GM21526 (cell line): ENCODE results near the gene C6.

Source experiments
- ATAC-seq: cut with Tn5 transposase; IDR thresholded peaks from one replicate; pipeline ENCODE4 v1.9.1; 2021; ENCODE audit warnings: moderate library complexity; ENCODE audit not compliant: unreplicated experiment, low FRiP score

C6 gene

GRCh38 chr5:41143131-41143901, 70.0 kb downstream of the C6 start:
- no peak for ATAC-seq

DNA sequence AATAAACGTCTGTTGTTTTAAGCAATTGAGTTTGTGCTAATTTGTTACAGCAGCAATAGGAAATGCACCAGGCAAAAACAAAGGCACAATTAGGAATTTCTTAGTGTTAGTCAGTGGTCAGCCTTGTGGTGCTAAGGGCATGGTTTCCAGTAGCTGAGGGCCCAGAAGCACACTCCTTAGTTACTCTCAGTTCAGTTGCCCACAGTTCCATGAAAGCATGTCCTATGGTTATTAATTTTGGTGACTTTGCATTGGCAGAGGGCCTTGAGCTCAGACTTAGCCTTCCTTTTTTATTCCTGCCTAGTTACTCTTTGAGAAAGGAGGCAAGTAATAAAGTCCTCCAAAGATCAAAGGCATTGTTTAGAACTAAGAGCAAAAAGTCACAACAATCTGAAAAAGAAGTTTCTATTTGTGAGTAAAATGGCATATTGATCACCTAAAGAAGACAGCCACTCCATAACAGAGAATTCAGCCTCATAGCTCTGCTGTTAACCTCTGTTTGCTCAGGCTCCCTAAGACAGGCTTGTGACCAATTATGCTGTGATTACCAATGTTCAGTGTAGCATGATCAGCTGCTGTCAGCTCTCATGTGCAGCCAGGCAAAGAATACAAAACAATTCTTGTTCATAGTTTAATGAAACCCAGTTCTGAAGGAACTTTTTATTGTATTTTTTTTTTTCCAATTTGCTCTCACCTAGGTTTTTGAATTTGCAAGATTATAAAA, 85.2 kb downstream of the C6 start:
- no peak for ATAC-seq

GRCh38 chr5:41122459-41122858, 90.9 kb downstream of the C6 start:
- ATAC-seq = no peak

DNA sequence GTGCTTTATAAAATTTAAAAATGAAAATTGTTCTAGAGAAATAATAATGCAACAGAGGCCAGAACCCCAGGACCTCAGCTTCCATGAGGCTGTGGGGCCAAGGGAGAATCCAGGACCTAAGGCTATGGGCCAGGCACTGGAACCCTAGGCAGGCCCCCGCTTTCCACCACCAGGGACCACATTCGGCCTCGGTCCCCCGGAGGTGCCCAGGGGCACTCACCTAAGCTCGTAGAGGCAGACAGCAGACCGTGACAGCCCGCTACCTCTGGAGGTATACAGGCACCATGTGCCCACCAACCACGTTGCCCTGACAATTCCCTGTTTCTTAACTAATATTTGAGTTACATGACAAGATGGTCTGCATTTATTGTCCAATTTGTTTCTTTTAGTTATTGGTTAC, 92.7 kb downstream of the C6 start:
- no peak for ATAC-seq

DNA sequence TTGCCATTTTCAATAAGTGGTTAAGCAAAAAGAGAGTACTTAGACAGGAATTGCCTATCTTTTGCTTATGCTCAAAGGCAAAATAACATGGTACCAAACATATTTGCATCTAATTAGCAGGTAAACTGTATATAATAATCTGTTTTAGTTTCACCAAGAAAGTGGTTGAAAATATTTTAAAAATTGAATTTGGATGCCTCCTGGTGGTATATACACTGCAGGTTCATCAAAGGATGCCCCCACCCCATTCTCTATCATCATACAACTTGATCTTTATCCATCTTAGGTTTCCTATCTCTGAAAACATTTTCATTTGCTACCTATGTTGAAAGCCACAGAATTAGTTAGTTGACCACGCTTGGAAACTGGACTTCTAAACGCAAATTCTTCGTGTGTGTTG, 95.2 kb downstream of the C6 start:
- ATAC-seq = no peak

DNA sequence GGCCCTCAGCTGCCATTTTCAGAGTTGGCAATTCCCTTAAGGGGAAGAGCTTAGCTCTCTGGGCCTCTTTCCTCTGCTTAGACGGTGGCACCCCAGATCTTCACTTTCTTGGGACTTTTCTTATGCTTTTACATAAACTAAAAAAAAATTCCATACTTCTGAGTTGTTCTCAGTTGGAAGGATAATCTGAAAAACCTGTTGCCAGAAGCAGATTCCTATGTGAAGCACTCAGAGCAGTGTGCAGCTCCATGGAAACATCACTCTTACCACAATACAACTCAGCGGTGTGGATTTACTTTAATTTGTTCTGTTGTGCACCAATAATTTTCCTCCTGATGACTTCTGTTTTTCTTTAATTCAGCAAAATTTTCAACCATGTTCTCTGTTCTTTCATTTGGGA, 98.1 kb downstream of the C6 start:
- no peak for ATAC-seq

- no peak for ATAC-seq
Observed at GRCh38 chr5:41112486-41113455, 100.6 kb downstream of the C6 start.

DNA sequence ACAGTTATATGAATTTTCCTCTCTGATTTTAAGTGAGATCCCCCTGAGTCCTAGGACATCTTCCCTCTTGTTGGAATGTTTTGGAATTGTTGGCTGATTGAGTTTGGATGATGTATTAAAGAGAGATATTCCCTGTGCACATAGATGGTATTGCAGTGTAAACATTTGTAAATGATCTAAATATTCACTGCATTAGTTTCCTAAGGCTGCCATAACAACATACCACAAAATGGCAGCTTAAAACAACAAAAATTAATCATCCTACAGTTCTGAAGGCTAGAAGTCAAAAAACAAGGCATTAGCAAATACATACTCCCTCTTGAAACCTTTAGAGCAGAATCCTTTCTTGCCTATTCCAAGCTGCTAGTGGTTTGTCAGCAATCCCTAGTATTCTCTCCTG, 104.1 kb downstream of the C6 start:
- no peak for ATAC-seq

DNA sequence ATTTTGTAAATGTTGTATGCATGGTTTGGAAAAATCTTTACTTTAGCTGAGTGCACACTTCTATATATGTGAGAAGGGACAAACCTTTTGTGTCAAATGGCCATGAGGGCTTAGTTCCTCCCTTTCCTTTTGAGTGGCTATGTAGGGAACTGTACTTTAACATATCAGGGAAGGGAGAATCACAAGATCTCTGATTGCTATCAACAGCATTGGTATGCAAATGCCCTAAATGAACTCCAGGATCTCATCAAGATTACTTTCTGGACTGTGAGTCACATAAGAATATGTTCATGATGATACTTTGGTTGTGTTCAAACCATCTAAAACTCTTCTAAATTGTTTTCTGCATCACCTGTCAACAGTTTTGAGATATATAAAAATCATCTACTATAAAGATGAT, 111.0 kb downstream of the C6 start:
- no peak for ATAC-seq

GRCh38 chr5:41097642-41098041, 115.7 kb downstream of the C6 start:
- no peak for ATAC-seq

DNA sequence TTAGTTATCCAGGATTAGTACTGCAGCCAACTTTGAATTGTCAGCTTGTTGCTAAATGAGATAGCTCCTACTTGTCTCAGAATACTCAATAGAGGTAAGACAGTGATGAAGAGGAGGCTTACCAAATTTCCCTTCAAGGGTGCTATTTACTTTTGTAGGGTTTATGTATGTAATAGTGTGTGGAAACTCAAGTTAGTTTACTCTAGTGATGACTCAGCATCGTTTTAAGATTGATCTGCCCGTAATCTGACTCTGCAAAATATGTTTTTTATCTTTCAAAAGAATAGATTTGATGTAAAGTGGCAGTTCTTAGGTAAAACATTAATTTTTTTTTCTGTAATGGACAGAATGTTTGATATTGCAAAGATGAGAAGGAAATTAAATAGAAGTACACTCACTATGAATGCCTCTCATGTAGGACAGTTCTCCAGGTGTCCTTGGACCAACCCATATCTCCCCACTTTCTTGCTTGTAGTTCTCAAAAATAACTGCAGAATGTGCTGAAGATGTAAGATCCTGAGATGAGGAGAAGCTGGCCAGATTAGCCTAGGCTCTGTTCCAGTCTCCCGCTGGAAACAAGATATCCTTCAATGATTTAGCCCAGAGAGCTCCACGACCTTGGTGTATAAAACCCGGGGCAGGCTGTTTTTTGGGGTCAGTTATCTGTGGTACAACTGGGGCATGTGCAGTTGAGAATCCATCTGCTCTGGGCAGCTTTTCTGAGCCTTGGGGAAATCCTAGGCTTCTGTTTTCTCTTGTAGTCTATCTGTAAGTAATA, 117.8 kb downstream of the C6 start:
- ATAC-seq = no peak

DNA sequence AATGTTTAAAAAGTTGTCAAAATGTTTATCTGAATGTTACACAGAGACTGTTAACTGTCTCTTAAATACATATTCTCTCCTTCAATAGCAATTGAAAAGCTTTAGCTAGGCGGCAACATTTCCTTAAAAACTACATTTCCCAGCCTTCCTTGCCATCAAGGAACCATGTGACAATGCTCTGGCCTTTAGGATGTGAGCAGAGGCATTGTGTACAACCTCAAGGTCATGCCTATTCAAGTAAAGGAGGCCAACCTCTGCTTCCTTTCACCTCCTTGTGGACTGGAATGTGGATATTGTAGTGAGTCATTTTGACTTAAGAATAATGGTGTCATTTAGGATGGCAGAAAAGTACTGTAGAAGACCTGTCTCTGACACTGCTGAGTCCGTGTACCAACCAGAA, 118.5 kb downstream of the C6 start:
- ATAC-seq = no peak

DNA sequence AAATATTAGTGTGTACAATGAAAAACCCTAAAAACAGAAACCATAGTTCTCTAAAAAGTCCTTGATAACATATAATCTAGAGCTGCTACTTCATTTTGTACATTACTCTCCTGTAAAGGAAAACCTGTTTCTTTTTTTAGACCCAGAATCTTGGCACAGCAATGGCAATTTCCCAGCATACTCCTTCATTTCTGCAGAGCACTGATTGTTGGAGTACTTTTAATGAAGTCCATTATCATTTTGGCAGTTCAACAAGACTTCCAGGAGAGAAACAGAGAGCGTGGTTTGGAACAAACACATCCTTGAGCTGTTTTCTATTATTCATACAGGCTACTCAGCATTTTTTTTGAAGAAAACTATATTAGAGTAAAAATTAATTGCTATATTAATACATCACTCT, 119.5 kb downstream of the C6 start:
- ATAC-seq = no peak
